ENCODE measurements around the gene ALOXE3.

The ALOXE3 gene

DNA sequence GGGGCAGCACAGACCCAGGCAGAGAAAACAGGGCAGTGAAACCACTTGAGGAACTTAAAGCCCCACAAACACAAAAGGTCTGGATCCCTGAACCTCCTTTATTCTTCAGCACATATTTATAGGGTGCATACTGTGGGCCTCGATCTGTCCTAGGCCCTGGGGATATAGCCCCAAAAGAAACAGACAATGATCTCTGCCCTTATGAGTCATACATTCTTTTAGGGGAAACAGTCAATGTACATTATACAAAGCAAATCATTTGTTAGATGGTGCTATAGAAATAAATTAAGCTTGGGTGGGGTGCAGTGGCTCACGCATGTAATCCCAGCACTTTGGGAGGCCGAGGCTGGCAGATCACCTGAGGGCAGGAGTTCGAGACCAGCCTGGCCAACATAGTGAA is 15.6 kb upstream of the ALOXE3 start:
- no peak for DNase-seq (ENCODE audit: extremely low spot score)
- TF ChIP-seq NFRKB (IDR thresholded peaks at IDR 0.05) (no peak), LEF1 (IDR thresholded peaks at IDR 0.05; ENCODE audit: borderline replicate concordance) (no peak), TARDBP (IDR thresholded peaks at IDR 0.05) (no peak), HDGF (IDR thresholded peaks at IDR 0.05; ENCODE audit: borderline replicate concordance) (no peak), FOXK2 (IDR thresholded peaks at IDR 0.05) (no peak), ZNF384 (IDR thresholded peaks at IDR 0.05) (no peak), CTBP1 (IDR thresholded peaks at IDR 0.05; ENCODE audit: borderline replicate concordance) (no peak), L3MBTL2 (conservative IDR thresholded peaks at IDR 0.05) (no peak), FOXM1 (IDR thresholded peaks at IDR 0.05; ENCODE audit: borderline replicate concordance) (no peak), ARNT (IDR thresholded peaks at IDR 0.05) (no peak), ELF4 (IDR thresholded peaks at IDR 0.05) (no peak), SUZ12 (IDR thresholded peaks at IDR 0.05) (no peak)
- TF ChIP-seq, protein P1, sequence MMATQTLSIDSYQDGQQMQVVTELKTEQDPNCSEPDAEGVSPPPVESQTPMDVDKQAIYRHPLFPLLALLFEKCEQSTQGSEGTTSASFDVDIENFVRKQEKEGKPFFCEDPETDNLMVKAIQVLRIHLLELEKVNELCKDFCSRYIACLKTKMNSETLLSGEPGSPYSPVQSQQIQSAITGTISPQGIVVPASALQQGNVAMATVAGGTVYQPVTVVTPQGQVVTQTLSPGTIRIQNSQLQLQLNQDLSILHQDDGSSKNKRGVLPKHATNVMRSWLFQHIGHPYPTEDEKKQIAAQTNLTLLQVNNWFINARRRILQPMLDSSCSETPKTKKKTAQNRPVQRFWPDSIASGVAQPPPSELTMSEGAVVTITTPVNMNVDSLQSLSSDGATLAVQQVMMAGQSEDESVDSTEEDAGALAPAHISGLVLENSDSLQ (IDR thresholded peaks at IDR 0.05), result no peak
- ChIA-PET CTCF (interaction anchor here (0.9 kb wide), 1 partner anchor 73 kb away, joined by 3 read pairs; no protein-coding TSS in a partner anchor), POLR2A (interaction anchor here (0.7 to 1.3 kb wide), 3 partner anchors 20 to 90 kb away, joined by 3 to 4 read pairs (median 4); no protein-coding TSS in a partner anchor)

DNA sequence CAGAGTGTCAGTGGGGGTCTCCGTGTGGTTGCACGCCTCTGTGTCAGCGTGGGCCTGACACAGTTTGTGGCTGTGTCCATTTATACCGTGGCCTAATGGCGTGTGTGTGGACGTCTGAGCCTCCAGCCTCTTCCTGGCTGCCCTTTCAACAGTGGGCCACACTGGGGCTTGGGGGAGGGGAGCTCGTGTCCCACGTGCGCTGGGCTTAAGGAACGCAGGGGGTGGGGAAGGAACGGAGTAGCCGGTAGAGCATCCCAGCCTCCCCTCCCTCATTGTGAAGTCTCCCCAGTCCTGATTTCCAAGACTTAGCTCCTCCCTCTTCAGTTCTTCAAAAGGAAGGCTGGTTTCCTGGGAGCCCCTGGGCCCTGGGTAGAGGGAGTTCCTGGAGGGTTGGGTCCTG is 15.1 kb upstream of the ALOXE3 start:
- no peak for TF ChIP-seq FOXK2 (IDR thresholded peaks at IDR 0.05)
- no peak for TF ChIP-seq ZNF384 (IDR thresholded peaks at IDR 0.05)
- no peak for TF ChIP-seq TARDBP (IDR thresholded peaks at IDR 0.05)
- POLR2A ChIA-PET, result interaction anchor here (0.7 to 2.0 kb wide), 3 partner anchors 21 to 40 kb away, joined by 3 to 6 read pairs (median 4); no protein-coding TSS in a partner anchor
- DNase-seq (ENCODE audit: extremely low spot score), result no peak
- CTCF ChIA-PET, result interaction anchor here (0.9 kb wide), 1 partner anchor 73 kb away, joined by 3 read pairs; no protein-coding TSS in a partner anchor

- DNase-seq (ENCODE audit: extremely low spot score), result no peak
- ChIA-PET POLR2A (interaction anchor here (1.0 to 2.0 kb wide), 2 partner anchors 25 to 42 kb away, joined by 4 to 6 read pairs; no protein-coding TSS in a partner anchor), CTCF (interaction anchor here (0.6 to 0.7 kb wide), 2 partner anchors 8 to 11 kb away, joined by 3 read pairs; partner anchors contain the start of gene HES7)
- TF ChIP-seq LEF1 (IDR thresholded peaks at IDR 0.05; ENCODE audit: borderline replicate concordance) (no peak), NFRKB (IDR thresholded peaks at IDR 0.05) (no peak), FOXK2 (IDR thresholded peaks at IDR 0.05) (no peak), FOXA1 (IDR thresholded peaks at IDR 0.05) (no peak), BHLHE40 (IDR thresholded peaks at IDR 0.05; ENCODE audit: borderline replicate concordance) (no peak), SUZ12 (IDR thresholded peaks at IDR 0.05) (no peak), ZNF384 (IDR thresholded peaks at IDR 0.05) (no peak), TARDBP (IDR thresholded peaks at IDR 0.05) (no peak), SP1 (IDR thresholded peaks at IDR 0.05) (no peak), FOXM1 (IDR thresholded peaks at IDR 0.05; ENCODE audit: borderline replicate concordance) (no peak), L3MBTL2 (conservative IDR thresholded peaks at IDR 0.05) (no peak), CTBP1 (IDR thresholded peaks at IDR 0.05; ENCODE audit: borderline replicate concordance) (no peak), ELF4 (IDR thresholded peaks at IDR 0.05) (no peak), ARNT (IDR thresholded peaks at IDR 0.05) (no peak), HDGF (IDR thresholded peaks at IDR 0.05; ENCODE audit: borderline replicate concordance) (no peak)
- TF ChIP-seq, protein P1 (IDR thresholded peaks at IDR 0.05), result no peak
Measured at GRCh38 chr17:8131844-8132441, 13.6 kb upstream of the ALOXE3 start.

- POLR2A ChIA-PET, result interaction anchor here (0.7 to 1.4 kb wide), 2 partner anchors 9 to 82 kb away, joined by 4 read pairs; partner anchors contain the start of gene AURKB
- TF ChIP-seq L3MBTL2 (conservative IDR thresholded peaks at IDR 0.05) (no peak), FOXK2 (IDR thresholded peaks at IDR 0.05) (no peak), LEF1 (IDR thresholded peaks at IDR 0.05; ENCODE audit: borderline replicate concordance) (no peak), NFRKB (IDR thresholded peaks at IDR 0.05) (no peak), ZNF384 (IDR thresholded peaks at IDR 0.05) (no peak), CTBP1 (IDR thresholded peaks at IDR 0.05; ENCODE audit: borderline replicate concordance) (no peak), FOXA1 (IDR thresholded peaks at IDR 0.05) (no peak), BHLHE40 (IDR thresholded peaks at IDR 0.05; ENCODE audit: borderline replicate concordance) (no peak), SP1 (IDR thresholded peaks at IDR 0.05) (no peak), ELF4 (IDR thresholded peaks at IDR 0.05) (no peak), ARNT (IDR thresholded peaks at IDR 0.05) (no peak), HDGF (IDR thresholded peaks at IDR 0.05; ENCODE audit: borderline replicate concordance) (no peak), TARDBP (IDR thresholded peaks at IDR 0.05) (no peak), SUZ12 (IDR thresholded peaks at IDR 0.05) (no peak), FOXM1 (IDR thresholded peaks at IDR 0.05; ENCODE audit: borderline replicate concordance) (no peak)
- TF ChIP-seq, protein P1 (IDR thresholded peaks at IDR 0.05), result no peak
- CTCF ChIA-PET, result no interaction called here
- no peak for DNase-seq (ENCODE audit: extremely low spot score)
Measured at GRCh38 chr17:8128125-8128784, 9.9 kb upstream of the ALOXE3 start.

- TF ChIP-seq FOXA1 (IDR thresholded peaks at IDR 0.05) (no peak), LEF1 (IDR thresholded peaks at IDR 0.05; ENCODE audit: borderline replicate concordance) (no peak), ELF4 (IDR thresholded peaks at IDR 0.05) (no peak), L3MBTL2 (conservative IDR thresholded peaks at IDR 0.05) (no peak), SP1 (IDR thresholded peaks at IDR 0.05) (no peak), BHLHE40 (IDR thresholded peaks at IDR 0.05; ENCODE audit: borderline replicate concordance) (no peak), HDGF (IDR thresholded peaks at IDR 0.05; ENCODE audit: borderline replicate concordance) (no peak), NFRKB (IDR thresholded peaks at IDR 0.05) (no peak), ARNT (IDR thresholded peaks at IDR 0.05) (no peak), FOXK2 (IDR thresholded peaks at IDR 0.05) (no peak), SUZ12 (IDR thresholded peaks at IDR 0.05) (no peak), CTBP1 (IDR thresholded peaks at IDR 0.05; ENCODE audit: borderline replicate concordance) (no peak), FOXM1 (IDR thresholded peaks at IDR 0.05; ENCODE audit: borderline replicate concordance) (no peak), ZNF384 (IDR thresholded peaks at IDR 0.05) (no peak), TARDBP (IDR thresholded peaks at IDR 0.05) (no peak)
- TF ChIP-seq, protein P1 (IDR thresholded peaks at IDR 0.05), result no peak
- ChIA-PET POLR2A (interaction anchor here (0.9 to 2.1 kb wide), 10 partner anchors 11 to 169 kb away, joined by 3 to 13 read pairs (median 4); partner anchors contain the start of genes AURKB, CTC1, PFAS and SLC25A35), CTCF (interaction anchor here (0.7 to 1.1 kb wide), 4 partner anchors 8 to 115 kb away, joined by 3 read pairs; no protein-coding TSS in a partner anchor)
- DNase-seq (ENCODE audit: extremely low spot score), result no peak
Measured at GRCh38 chr17:8126491-8127066, 8.3 kb upstream of the ALOXE3 start.
